GM12878 (cell line): ENCODE data around the gene MAML2. TPM values are rescaled to one million over a fixed set of nuclear protein-coding genes. Genes with fewer than 3 reads are reported as not detected.

Source experiments
- ATAC-seq: fragments of 200-7000 bp; cut with Tn5 transposase; 3 replicates; pipeline ENCODE4 v1.9.1; 2020; ENCODE audit warnings: mild to moderate bottlenecking, moderate library complexity
- BruUV-seq: library from RNA; stranded (reverse); fragments of 400-500 nt; replicated peaks from 2 replicates; lab custom pipeline; 2021; lab: Mats Ljungman, UMichigan
- CTCF ChIA-PET: fragments of 300-600 bp; sonication (Branson Sonifier 250); formaldehyde crosslinking; extraction: SDS; loops from one replicate; lab custom pipeline; 2021; ENCODE audit warnings: inconsistent platforms; lab: Yijun Ruan, JAX
- POLR2A ChIA-PET: fragments of 350-600 bp; formaldehyde crosslinking; extraction: SDS; loops from one replicate; lab custom pipeline; 2021; ENCODE audit warnings: inconsistent platforms; lab: Charles Lee
- RAD21 ChIA-PET: fragments of 300-600 bp; sonication (Branson Sonifier 250); formaldehyde crosslinking; loops from one replicate; lab custom pipeline; 2023; ENCODE audit warnings: antibody characterized with exemption; ENCODE audit not compliant: unreplicated experiment; lab: Charles Lee
- SMC1A ChIA-PET: fragments of 300-600 bp; sonication (Branson Sonifier 250); formaldehyde crosslinking; loops from one replicate; lab custom pipeline; 2023; ENCODE audit not compliant: unreplicated experiment, uncharacterized antibody; lab: Charles Lee
- DNase-seq: peaks from one replicate; pipeline ENCODE4 v3.0.0-alpha.2; 2011; ENCODE audit warnings: low read depth, low spot score
- FAIRE-seq: peaks from 3 replicates; lab custom pipeline; 2011; peaks lifted over from hg19 to GRCh38; lab: Jason Lieb, UNC
- H2AFZ ChIP-seq: 2 replicates; pipeline ENCODE4 v1.6.0; 2011; ENCODE audit warnings: low read depth, low read length, control low read depth; ENCODE audit not compliant: control insufficient read depth
- H3K27ac ChIP-seq: 2 replicates; pipeline ENCODE4 v1.5.1; 2011; ENCODE audit warnings: control low read depth; ENCODE audit not compliant: control insufficient read depth, insufficient read depth
- H3K27me3 ChIP-seq, 2 experiments: replicated peaks in 1 of 2; 2 replicates each; pipeline versions ENCODE4 v1.6.0 to v1.6.1; 2011; ENCODE audit warnings: low read length in 1 of 2; ENCODE audit not compliant: control insufficient read depth in 2 of 2, insufficient read depth in 2 of 2
- H3K36me3 ChIP-seq, 2 experiments: 2 replicates each; pipeline ENCODE4 v1.5.1; 2011; ENCODE audit warnings: low read length in 1 of 2; ENCODE audit not compliant: control insufficient read depth in 2 of 2, insufficient read depth in 2 of 2
- H3K4me1 ChIP-seq: 2 replicates; pipeline ENCODE4 v1.6.1; 2011; ENCODE audit warnings: mild to moderate bottlenecking, low read length, moderate library complexity, mixed read lengths; ENCODE audit not compliant: control insufficient read depth, insufficient read depth
- H3K4me2 ChIP-seq: 2 replicates; pipeline ENCODE4 v1.6.0; 2011; ENCODE audit warnings: control low read depth; ENCODE audit not compliant: control insufficient read depth, insufficient read depth
- H3K4me3 ChIP-seq: fragments of 200-600 bp; sonication (generic); 2 replicates; pipeline ENCODE4 v1.5.1; 2016
- H3K79me2 ChIP-seq: 2 replicates; pipeline ENCODE4 v1.6.0; 2011; ENCODE audit warnings: low read length; ENCODE audit not compliant: control insufficient read depth, insufficient read depth
- H3K9ac ChIP-seq: 2 replicates; pipeline ENCODE4 v1.8.0; 2011; ENCODE audit warnings: low read length, control low read depth, mixed read lengths; ENCODE audit not compliant: control insufficient read depth, insufficient read depth
- H3K9me3 ChIP-seq: replicated peaks from 3 replicates; pipeline ENCODE4 v1.5.1; 2011; ENCODE audit warnings: mild to moderate bottlenecking, low read length; ENCODE audit not compliant: control insufficient read depth, insufficient read depth
- H4K20me1 ChIP-seq: 2 replicates; pipeline ENCODE4 v1.6.0; 2011; ENCODE audit not compliant: control insufficient read depth, insufficient read depth
- ETV6 ChIP-seq, 2 experiments: fragments of 450-650 bp in 1 of 2; IDR thresholded peaks in 1 of 2; conservative IDR thresholded peaks in 1 of 2; 2 replicates each; pipeline ENCODE4 v1.6.1; 2014; ENCODE audit warnings: antibody characterized with exemption in 1 of 2, borderline replicate concordance in 1 of 2, low read depth in 1 of 2, mild to moderate bottlenecking in 1 of 2, moderate library complexity in 1 of 2
- HDAC6 ChIP-seq: fragments of 200-600 bp; sonication (generic); IDR thresholded peaks from one replicate; pipeline ENCODE4 v1.8.0; 2017; ENCODE audit warnings: antibody characterized with exemption; ENCODE audit not compliant: unreplicated experiment
- IRF3 ChIP-seq: fragments of 450-650 bp; IDR thresholded peaks from 2 replicates; pipeline ENCODE4 v1.6.1; 2014; ENCODE audit warnings: mild to moderate bottlenecking
- MTA2 ChIP-seq: fragments of 450-650 bp; IDR thresholded peaks from 2 replicates; pipeline ENCODE4 v1.6.1; 2016; ENCODE audit warnings: low read depth, mild to moderate bottlenecking, moderate library complexity
- NBN ChIP-seq: fragments of 450-650 bp; IDR thresholded peaks from 2 replicates; pipeline ENCODE4 v1.6.1; 2016
- NR2C2 ChIP-seq: IDR thresholded peaks from 2 replicates; pipeline ENCODE4 v1.6.1; 2011; ENCODE audit warnings: borderline replicate concordance, low read depth; ENCODE audit not compliant: control insufficient read depth, insufficient read length
- PML ChIP-seq: IDR thresholded peaks from 2 replicates; pipeline ENCODE4 v1.6.1; 2012; ENCODE audit warnings: low read length, inconsistent platforms
- POU2F2 ChIP-seq: IDR thresholded peaks from 3 replicates; pipeline ENCODE4 v1.6.1; 2011; ENCODE audit warnings: low read depth, mild to moderate bottlenecking, low read length, borderline replicate concordance
- REST ChIP-seq: IDR thresholded peaks from 2 replicates; pipeline ENCODE4 v1.6.1; 2012; ENCODE audit warnings: mild to moderate bottlenecking, low read depth, low read length
- RUNX3 ChIP-seq: IDR thresholded peaks from 2 replicates; pipeline ENCODE4 v1.6.1; 2012; ENCODE audit warnings: low read length, inconsistent platforms
- SIX5 ChIP-seq: IDR thresholded peaks from 2 replicates; pipeline ENCODE4 v1.6.1; 2011; ENCODE audit warnings: mild to moderate bottlenecking, low read depth, low read length, moderate library complexity; ENCODE audit not compliant: severe bottlenecking
- SREBF1 ChIP-seq: IDR thresholded peaks from 2 replicates; pipeline ENCODE4 v1.6.1; 2012; ENCODE audit warnings: mild to moderate bottlenecking, low read length
- TAF1 ChIP-seq: IDR thresholded peaks from 2 replicates; pipeline ENCODE4 v1.6.1; 2011; ENCODE audit warnings: mild to moderate bottlenecking, low read depth, low read length, borderline replicate concordance
- TCF7 ChIP-seq: IDR thresholded peaks from 2 replicates; pipeline ENCODE4 v1.6.1; 2014; ENCODE audit warnings: antibody characterized with exemption, borderline replicate concordance
- ZNF274 ChIP-seq: IDR thresholded peaks from one replicate; pipeline ENCODE4 v1.8.0; 2011; ENCODE audit not compliant: insufficient read length, insufficient read depth
- WGBS: methylation state at CpG from one replicate; pipeline ENCODE4 v1.1.6; 2016; ENCODE audit warnings: low lambda C conversion rate; ENCODE audit not compliant: insufficient replicate concordance, insufficient coverage; ENCODE audit errors: missing lambda C conversion rate; 5-methylcytosine and 5-hydroxymethylcytosine counted together
- in situ Hi-C: fragments of 300-500 bp; cut with MboI; formaldehyde crosslinking; loops from 9 replicates; pipeline ENCODE4 v1.14.3; 2018; ENCODE audit warnings: mixed read lengths
- intact Hi-C: fragments of 100-400 bp; cut with micrococcal nuclease; formaldehyde crosslinking; loops from one replicate; pipeline ENCODE4 v1.14.2; 2022; ENCODE audit not compliant: unreplicated experiment
- polyA plus RNA-seq, 11 experiments: library from polyadenylated mRNA; depleted of rRNA in 4 of 11; unstranded in 6 of 11; stranded (reverse) in 5 of 11; fragments of >200 nt; fragmentation: Nextera tagmentation in 4 of 11; fragmentation: Illumina TruSeq in 1 of 11; extraction: Ambion mirVana in 4 of 11; extraction: Trizol in 1 of 11; gene quantifications; 1 replicate in 1 of 11; 2 replicates in 10 of 11; pipeline versions ENCODE4 v1.2.1 to v1.2.3, GENCODE V29; 2011 to 2016; ENCODE audit warnings: inconsistent platforms in 2 of 11, missing spikeins in 2 of 11, low read depth in 1 of 11
- total RNA-seq, 4 experiments: library from RNA; depleted of rRNA in 3 of 4; stranded (reverse); fragments of >200 nt in 3 of 4; fragmentation: Illumina TruSeq in 1 of 4; extraction: Trizol in 1 of 4; gene quantifications; 2 replicates each; pipeline versions ENCODE4 v1.2.1 to v1.2.3, GENCODE V29; 2013 to 2021
- TF ChIP-seq, protein P1 (sequence below): IDR thresholded peaks from 2 replicates; pipeline ENCODE4 v1.6.1; 2011; ENCODE audit warnings: low read depth, low read length, improper control_type of control experiment, borderline replicate concordance

MAML2 gene
- total and polyA plus RNA-seq, 10 of the 15 experiments (the other 5 are each of a cell fraction or from before 2014, with no cell fraction given) = 2.5 to 15.1 (median 12.0) TPM

DNA sequence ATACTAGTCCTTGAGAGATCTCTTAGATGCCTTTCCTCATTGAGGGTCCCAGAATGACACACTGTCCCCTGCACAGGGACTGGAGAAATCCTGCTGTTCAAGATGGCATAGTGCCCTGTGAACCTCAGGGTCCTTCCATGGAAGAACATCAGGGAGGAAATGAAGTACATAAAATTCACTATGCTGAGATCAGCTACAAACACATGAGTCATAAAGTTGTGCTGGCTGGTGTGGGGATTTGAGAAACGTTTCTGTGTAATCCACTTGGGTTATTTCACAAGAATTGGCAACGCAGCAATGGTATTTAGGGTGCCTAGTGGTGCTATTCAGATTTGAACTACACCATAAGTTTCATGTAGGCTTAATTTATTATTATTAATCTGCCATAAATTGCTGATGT is 174.4 kb downstream of the MAML2 start:
- H3K79me2 ChIP-seq = no peaks in the 10 kb centered on the region; the same call in 1 of the 2 replicates
- no TSS peak for BruUV-seq
- no peaks in the 10 kb centered on the region for H4K20me1 ChIP-seq
- RAD21 ChIA-PET = no interaction called here
- ATAC-seq (no peak), DNase-seq (no peak), FAIRE-seq (no peak)
- CTCF ChIA-PET = interaction anchor here (1.1 kb wide), 1 partner anchor 11 kb away, joined by 3 read pairs; no protein-coding TSS in a partner anchor
- intact Hi-C loops (no loop called here), in situ Hi-C loops (no loop called here)
- H3K9me3 ChIP-seq = no peaks in the 10 kb centered on the region
- H2AFZ ChIP-seq = no peak overlapping the region
- H3K4me1 ChIP-seq = no peaks in the 10 kb centered on the region
- WGBS = 2% methylated on average over 2 of the region's 2 CpGs
- peaks cover 0 to 4% of the 10 kb centered on the region in 2 experiments; a peak in 1 of 4 replicates for H3K36me3 ChIP-seq
- no peak overlapping the region for H3K9ac ChIP-seq
- no peaks in the 10 kb centered on the region for H3K27me3 ChIP-seq
- SMC1A ChIA-PET = interaction anchor here (0.8 kb wide), 1 partner anchor 99 kb away, joined by 3 read pairs; no protein-coding TSS in a partner anchor
- H3K4me3 ChIP-seq = no peak overlapping the region
- POLR2A ChIA-PET = no interaction called here
- no peak overlapping the region for H3K27ac ChIP-seq
- H3K4me2 ChIP-seq = no peak overlapping the region
- TF ChIP-seq SIX5 (no peak), RUNX3 (no peak), IRF3 (no peak), HDAC6 (no peak), REST (no peak), ETV6 (conservative IDR thresholded peaks at IDR 0.05 in 1 of 2, IDR thresholded peaks at IDR 0.05 in 1 of 2; ENCODE audit: borderline replicate concordance in 1 of 2, low read depth in 1 of 2) (no peak), NBN (no peak), SREBF1 (no peak), ZNF274 (no peak), TCF7 (no peak), NR2C2 (no peak), POU2F2 (no peak), PML (no peak), TAF1 (no peak), MTA2 (no peak)
- TF ChIP-seq, protein P1, sequence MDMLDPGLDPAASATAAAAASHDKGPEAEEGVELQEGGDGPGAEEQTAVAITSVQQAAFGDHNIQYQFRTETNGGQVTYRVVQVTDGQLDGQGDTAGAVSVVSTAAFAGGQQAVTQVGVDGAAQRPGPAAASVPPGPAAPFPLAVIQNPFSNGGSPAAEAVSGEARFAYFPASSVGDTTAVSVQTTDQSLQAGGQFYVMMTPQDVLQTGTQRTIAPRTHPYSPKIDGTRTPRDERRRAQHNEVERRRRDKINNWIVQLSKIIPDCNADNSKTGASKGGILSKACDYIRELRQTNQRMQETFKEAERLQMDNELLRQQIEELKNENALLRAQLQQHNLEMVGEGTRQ = no peak
- TF ChIP-seq, all 136 proteins: peak for 0
